WTC11 (cell line): ENCODE data around the gene LIG1. TPM values are rescaled to one million over a fixed set of nuclear protein-coding genes. Genes with fewer than 3 reads are reported as not detected.

Experiments used
- ATAC-seq: fragments of 200-7000 bp; cut with Tn5 transposase; 2 replicates; pipeline ENCODE4 v1.10.0; 2021; ENCODE audit warnings: mild to moderate bottlenecking, moderate library complexity
- CTCF ChIA-PET: fragments of 300-600 bp; sonication (Branson Sonifier 250); formaldehyde crosslinking; loops from one replicate; lab custom pipeline; 2021; ENCODE audit warnings: antibody characterized with exemption; lab: Charles Lee
- POLR2A ChIA-PET: fragments of 350-600 bp; sonication (Branson Sonifier 250); formaldehyde crosslinking; loops from one replicate; lab custom pipeline; 2021; ENCODE audit warnings: antibody characterized with exemption; lab: Charles Lee
- DNase-seq: peaks from one replicate; pipeline ENCODE4 v3.0.0; 2021; ENCODE audit warnings: low spot score
- H3K27ac Mint-ChIP-seq: 2 replicates; pipeline ENCODE4 v1.8.0; 2021; ENCODE audit warnings: mixed read lengths
- H3K27me3 Mint-ChIP-seq: 2 replicates; pipeline ENCODE4 v1.8.0; 2021; ENCODE audit warnings: low read depth, mild to moderate bottlenecking, moderate library complexity, mixed read lengths
- H3K36me3 Mint-ChIP-seq: 2 replicates; pipeline ENCODE4 v1.8.0; 2021; ENCODE audit warnings: mixed read lengths
- H3K4me1 Mint-ChIP-seq: 2 replicates; pipeline ENCODE4 v1.8.0; 2022; ENCODE audit warnings: mixed read lengths
- H3K4me3 Mint-ChIP-seq: 2 replicates; pipeline ENCODE4 v1.8.0; 2021; ENCODE audit warnings: mild to moderate bottlenecking, moderate library complexity, mixed read lengths
- H3K9me3 Mint-ChIP-seq: 2 replicates; pipeline ENCODE4 v1.8.0; 2021; ENCODE audit warnings: mixed read lengths
- ARID4B ChIP-seq: sonication (generic); formaldehyde crosslinking; IDR thresholded peaks from 2 replicates; pipeline ENCODE4 v1.8.0; 2023; ENCODE audit warnings: missing genetic modification reagents, mild to moderate bottlenecking, borderline replicate concordance
- EMX1 ChIP-seq: fragments of 250-450 bp; sonication (Bioruptor Pico); IDR thresholded peaks from 2 replicates; pipeline ENCODE4 v1.8.0; 2021; ENCODE audit warnings: mild to moderate bottlenecking
- MYBL2 ChIP-seq: sonication (generic); formaldehyde crosslinking; IDR thresholded peaks from 2 replicates; pipeline ENCODE4 v1.8.1; 2023; ENCODE audit warnings: mild to moderate bottlenecking, moderate library complexity, missing genetic modification reagents
- NFE2L1 ChIP-seq: sonication (generic); formaldehyde crosslinking; IDR thresholded peaks from 2 replicates; pipeline ENCODE4 v1.8.1; 2023; ENCODE audit warnings: missing genetic modification reagents
- NR2C2 ChIP-seq: sonication (generic); formaldehyde crosslinking; IDR thresholded peaks from 2 replicates; pipeline ENCODE4 v1.8.0; 2022; ENCODE audit warnings: mild to moderate bottlenecking, missing genetic modification reagents
- NR3C1 ChIP-seq: sonication (generic); formaldehyde crosslinking; conservative IDR thresholded peaks from 2 replicates; pipeline ENCODE4 v1.8.1; 2023; ENCODE audit warnings: low read depth, mild to moderate bottlenecking, missing genetic modification reagents
- PREB ChIP-seq: sonication (generic); formaldehyde crosslinking; IDR thresholded peaks from 2 replicates; pipeline ENCODE4 v1.8.1; 2022; ENCODE audit warnings: mild to moderate bottlenecking, missing genetic modification reagents, moderate library complexity, borderline replicate concordance
- SMAD4 ChIP-seq: sonication (generic); formaldehyde crosslinking; IDR thresholded peaks from 2 replicates; pipeline ENCODE4 v1.8.0; 2022; ENCODE audit warnings: mild to moderate bottlenecking, missing genetic modification reagents
- TCF7 ChIP-seq: sonication (generic); formaldehyde crosslinking; IDR thresholded peaks from 2 replicates; pipeline ENCODE4 v1.8.0; 2022; ENCODE audit warnings: mild to moderate bottlenecking, low read depth, missing genetic modification reagents, moderate library complexity
- ZBTB43 ChIP-seq: sonication (generic); formaldehyde crosslinking; IDR thresholded peaks from 2 replicates; pipeline ENCODE4 v1.8.1; 2023; ENCODE audit warnings: mild to moderate bottlenecking, missing genetic modification reagents
- ZNF138 ChIP-seq: sonication (generic); formaldehyde crosslinking; conservative IDR thresholded peaks from 2 replicates; pipeline ENCODE4 v1.8.1; 2022; ENCODE audit warnings: mild to moderate bottlenecking, moderate library complexity, missing genetic modification reagents
- ZNF423 ChIP-seq: fragments of 250-450 bp; sonication (Bioruptor Pico); IDR thresholded peaks from 2 replicates; pipeline ENCODE4 v2.1.2; 2022; ENCODE audit warnings: mild to moderate bottlenecking, moderate library complexity
- total RNA-seq: library from RNA; stranded (reverse); gene quantifications from 3 replicates; pipeline ENCODE4 v1.2.3, GENCODE V29; 2021
- TF ChIP-seq, protein P1 (sequence below): sonication (generic); formaldehyde crosslinking; IDR thresholded peaks from 2 replicates; pipeline ENCODE4 v1.8.0; 2023; ENCODE audit warnings: mild to moderate bottlenecking, missing genetic modification reagents
- TF ChIP-seq, protein P2 (sequence below): sonication (generic); formaldehyde crosslinking; IDR thresholded peaks from 2 replicates; pipeline ENCODE4 v1.8.1; 2022; ENCODE audit warnings: missing genetic modification reagents, borderline replicate concordance
- TF ChIP-seq, protein P3 (sequence below): sonication (generic); formaldehyde crosslinking; IDR thresholded peaks from 2 replicates; pipeline ENCODE4 v1.8.1; 2023; ENCODE audit warnings: mild to moderate bottlenecking, missing genetic modification reagents, borderline replicate concordance
- TF ChIP-seq, protein P4 (sequence below): sonication (generic); formaldehyde crosslinking; IDR thresholded peaks from 2 replicates; pipeline ENCODE4 v1.8.0; 2022; ENCODE audit warnings: missing genetic modification reagents

Gene LIG1
- total RNA-seq, 1 experiment from 2014 or later: 119 TPM

- TF ChIP-seq, protein P1, sequence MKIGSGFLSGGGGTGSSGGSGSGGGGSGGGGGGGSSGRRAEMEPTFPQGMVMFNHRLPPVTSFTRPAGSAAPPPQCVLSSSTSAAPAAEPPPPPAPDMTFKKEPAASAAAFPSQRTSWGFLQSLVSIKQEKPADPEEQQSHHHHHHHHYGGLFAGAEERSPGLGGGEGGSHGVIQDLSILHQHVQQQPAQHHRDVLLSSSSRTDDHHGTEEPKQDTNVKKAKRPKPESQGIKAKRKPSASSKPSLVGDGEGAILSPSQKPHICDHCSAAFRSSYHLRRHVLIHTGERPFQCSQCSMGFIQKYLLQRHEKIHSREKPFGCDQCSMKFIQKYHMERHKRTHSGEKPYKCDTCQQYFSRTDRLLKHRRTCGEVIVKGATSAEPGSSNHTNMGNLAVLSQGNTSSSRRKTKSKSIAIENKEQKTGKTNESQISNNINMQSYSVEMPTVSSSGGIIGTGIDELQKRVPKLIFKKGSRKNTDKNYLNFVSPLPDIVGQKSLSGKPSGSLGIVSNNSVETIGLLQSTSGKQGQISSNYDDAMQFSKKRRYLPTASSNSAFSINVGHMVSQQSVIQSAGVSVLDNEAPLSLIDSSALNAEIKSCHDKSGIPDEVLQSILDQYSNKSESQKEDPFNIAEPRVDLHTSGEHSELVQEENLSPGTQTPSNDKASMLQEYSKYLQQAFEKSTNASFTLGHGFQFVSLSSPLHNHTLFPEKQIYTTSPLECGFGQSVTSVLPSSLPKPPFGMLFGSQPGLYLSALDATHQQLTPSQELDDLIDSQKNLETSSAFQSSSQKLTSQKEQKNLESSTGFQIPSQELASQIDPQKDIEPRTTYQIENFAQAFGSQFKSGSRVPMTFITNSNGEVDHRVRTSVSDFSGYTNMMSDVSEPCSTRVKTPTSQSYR: no peak
- TF ChIP-seq ZBTB43 (CRISPR knock-in tag): no peak
These were observed 42.6 kb downstream of the LIG1 start (continued) for GRCh38 chr19:48127561-48127960.

DNA sequence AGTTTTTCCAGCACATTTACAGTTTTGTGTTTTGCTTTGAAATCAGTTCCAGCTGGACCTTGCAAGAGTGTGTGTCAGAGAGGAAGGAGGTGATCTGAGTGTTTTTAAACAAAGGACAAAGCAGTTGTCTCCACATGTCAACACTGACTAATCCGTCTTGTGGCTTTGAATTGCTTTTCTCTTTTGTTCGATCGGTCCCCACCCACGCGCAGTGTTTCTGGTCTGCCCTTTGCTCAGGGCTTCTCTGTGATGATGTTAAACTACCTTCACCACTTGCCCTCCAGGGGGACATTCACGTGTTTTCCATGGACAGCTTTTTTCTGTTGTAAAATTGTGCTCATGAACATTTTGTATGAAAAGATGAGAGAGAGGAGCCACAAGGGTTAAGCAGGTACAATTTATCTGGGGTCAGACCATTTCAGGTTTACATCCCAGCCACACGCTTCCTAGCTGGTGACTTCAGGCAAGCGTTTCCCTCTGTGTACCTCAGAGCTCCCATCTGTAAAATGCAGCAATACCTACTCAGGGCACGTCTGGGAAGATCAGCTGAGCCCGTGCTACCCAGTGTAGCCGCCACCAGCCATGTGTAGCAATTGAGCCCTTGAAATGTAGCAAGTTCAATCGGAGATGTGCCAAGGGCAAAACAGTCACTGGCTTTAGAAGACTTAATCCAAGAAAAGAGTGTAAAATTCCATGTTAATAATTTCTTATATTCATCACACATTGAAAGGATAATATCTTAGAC is 46.1 kb downstream of the LIG1 start:
- no peaks in the 10 kb centered on the region for H3K9me3 Mint-ChIP-seq
- POLR2A ChIA-PET: no interaction called here
- TF ChIP-seq, protein P2, sequence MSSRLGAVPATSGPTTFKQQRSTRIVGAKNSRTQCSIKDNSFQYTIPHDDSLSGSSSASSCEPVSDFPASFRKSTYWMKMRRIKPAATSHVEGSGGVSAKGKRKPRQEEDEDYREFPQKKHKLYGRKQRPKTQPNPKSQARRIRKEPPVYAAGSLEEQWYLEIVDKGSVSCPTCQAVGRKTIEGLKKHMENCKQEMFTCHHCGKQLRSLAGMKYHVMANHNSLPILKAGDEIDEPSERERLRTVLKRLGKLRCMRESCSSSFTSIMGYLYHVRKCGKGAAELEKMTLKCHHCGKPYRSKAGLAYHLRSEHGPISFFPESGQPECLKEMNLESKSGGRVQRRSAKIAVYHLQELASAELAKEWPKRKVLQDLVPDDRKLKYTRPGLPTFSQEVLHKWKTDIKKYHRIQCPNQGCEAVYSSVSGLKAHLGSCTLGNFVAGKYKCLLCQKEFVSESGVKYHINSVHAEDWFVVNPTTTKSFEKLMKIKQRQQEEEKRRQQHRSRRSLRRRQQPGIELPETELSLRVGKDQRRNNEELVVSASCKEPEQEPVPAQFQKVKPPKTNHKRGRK: no peak
- TF ChIP-seq, protein P3, sequence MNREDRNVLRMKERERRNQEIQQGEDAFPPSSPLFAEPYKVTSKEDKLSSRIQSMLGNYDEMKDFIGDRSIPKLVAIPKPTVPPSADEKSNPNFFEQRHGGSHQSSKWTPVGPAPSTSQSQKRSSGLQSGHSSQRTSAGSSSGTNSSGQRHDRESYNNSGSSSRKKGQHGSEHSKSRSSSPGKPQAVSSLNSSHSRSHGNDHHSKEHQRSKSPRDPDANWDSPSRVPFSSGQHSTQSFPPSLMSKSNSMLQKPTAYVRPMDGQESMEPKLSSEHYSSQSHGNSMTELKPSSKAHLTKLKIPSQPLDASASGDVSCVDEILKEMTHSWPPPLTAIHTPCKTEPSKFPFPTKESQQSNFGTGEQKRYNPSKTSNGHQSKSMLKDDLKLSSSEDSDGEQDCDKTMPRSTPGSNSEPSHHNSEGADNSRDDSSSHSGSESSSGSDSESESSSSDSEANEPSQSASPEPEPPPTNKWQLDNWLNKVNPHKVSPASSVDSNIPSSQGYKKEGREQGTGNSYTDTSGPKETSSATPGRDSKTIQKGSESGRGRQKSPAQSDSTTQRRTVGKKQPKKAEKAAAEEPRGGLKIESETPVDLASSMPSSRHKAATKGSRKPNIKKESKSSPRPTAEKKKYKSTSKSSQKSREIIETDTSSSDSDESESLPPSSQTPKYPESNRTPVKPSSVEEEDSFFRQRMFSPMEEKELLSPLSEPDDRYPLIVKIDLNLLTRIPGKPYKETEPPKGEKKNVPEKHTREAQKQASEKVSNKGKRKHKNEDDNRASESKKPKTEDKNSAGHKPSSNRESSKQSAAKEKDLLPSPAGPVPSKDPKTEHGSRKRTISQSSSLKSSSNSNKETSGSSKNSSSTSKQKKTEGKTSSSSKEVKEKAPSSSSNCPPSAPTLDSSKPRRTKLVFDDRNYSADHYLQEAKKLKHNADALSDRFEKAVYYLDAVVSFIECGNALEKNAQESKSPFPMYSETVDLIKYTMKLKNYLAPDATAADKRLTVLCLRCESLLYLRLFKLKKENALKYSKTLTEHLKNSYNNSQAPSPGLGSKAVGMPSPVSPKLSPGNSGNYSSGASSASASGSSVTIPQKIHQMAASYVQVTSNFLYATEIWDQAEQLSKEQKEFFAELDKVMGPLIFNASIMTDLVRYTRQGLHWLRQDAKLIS (CRISPR knock-in tag): no peak
- no peak for TF ChIP-seq ZNF423
- no peak for TF ChIP-seq NFE2L1 (CRISPR knock-in tag)
- no peak for TF ChIP-seq ZNF138
- no peak for TF ChIP-seq PREB (CRISPR knock-in tag)
- no peak for TF ChIP-seq EMX1 (CRISPR knock-in tag)
- no peak for TF ChIP-seq ARID4B
- TF ChIP-seq NR3C1 (CRISPR knock-in tag): no peak
- no peak for TF ChIP-seq MYBL2 (CRISPR knock-in tag)
- TF ChIP-seq, protein P4, sequence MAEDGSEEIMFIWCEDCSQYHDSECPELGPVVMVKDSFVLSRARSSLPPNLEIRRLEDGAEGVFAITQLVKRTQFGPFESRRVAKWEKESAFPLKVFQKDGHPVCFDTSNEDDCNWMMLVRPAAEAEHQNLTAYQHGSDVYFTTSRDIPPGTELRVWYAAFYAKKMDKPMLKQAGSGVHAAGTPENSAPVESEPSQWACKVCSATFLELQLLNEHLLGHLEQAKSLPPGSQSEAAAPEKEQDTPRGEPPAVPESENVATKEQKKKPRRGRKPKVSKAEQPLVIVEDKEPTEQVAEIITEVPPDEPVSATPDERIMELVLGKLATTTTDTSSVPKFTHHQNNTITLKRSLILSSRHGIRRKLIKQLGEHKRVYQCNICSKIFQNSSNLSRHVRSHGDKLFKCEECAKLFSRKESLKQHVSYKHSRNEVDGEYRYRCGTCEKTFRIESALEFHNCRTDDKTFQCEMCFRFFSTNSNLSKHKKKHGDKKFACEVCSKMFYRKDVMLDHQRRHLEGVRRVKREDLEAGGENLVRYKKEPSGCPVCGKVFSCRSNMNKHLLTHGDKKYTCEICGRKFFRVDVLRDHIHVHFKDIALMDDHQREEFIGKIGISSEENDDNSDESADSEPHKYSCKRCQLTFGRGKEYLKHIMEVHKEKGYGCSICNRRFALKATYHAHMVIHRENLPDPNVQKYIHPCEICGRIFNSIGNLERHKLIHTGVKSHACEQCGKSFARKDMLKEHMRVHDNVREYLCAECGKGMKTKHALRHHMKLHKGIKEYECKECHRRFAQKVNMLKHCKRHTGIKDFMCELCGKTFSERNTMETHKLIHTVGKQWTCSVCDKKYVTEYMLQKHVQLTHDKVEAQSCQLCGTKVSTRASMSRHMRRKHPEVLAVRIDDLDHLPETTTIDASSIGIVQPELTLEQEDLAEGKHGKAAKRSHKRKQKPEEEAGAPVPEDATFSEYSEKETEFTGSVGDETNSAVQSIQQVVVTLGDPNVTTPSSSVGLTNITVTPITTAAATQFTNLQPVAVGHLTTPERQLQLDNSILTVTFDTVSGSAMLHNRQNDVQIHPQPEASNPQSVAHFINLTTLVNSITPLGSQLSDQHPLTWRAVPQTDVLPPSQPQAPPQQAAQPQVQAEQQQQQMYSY (CRISPR knock-in tag): no peak
- no peak for TF ChIP-seq TCF7 (CRISPR knock-in tag)
- no peak for TF ChIP-seq NR2C2 (CRISPR knock-in tag)
- TF ChIP-seq SMAD4 (CRISPR knock-in tag): no peak

More for the DNA sequence above, 46.1 kb downstream of the LIG1 start:
- peaks cover 72% of the 10 kb centered on the region for H3K36me3 Mint-ChIP-seq
- H3K27ac Mint-ChIP-seq: no peak overlapping the region
- no peak overlapping the region for H3K4me3 Mint-ChIP-seq
- CTCF ChIA-PET: interaction anchor here (0.5 kb wide), 1 partner anchor 152 kb away, joined by 3 read pairs; no protein-coding TSS in a partner anchor
- ATAC-seq (no peak), DNase-seq (no peak)
- H3K27me3 Mint-ChIP-seq: no peaks in the 10 kb centered on the region
- no peaks in the 10 kb centered on the region for H3K4me1 Mint-ChIP-seq
